GM23248 (cell line): ENCODE measurements around the gene ACTG1. TPM values are rescaled to one million over a fixed set of nuclear protein-coding genes. Genes with fewer than 3 reads are reported as not detected.

ENCODE experiments used
- DNase-seq: peaks from one replicate; pipeline ENCODE4 v3.0.0-alpha.2; 2015
- H2AFZ ChIP-seq: fragments of 200-600 bp; sonication (generic); 2 replicates; pipeline ENCODE4 v1.6.1; 2016; ENCODE audit warnings: antibody characterized with exemption
- H3F3A ChIP-seq: fragments of 200-600 bp; sonication (generic); 2 replicates; pipeline ENCODE4 v1.6.1; 2016; ENCODE audit warnings: mild to moderate bottlenecking, antibody characterized with exemption, mixed run types; ENCODE audit not compliant: insufficient read depth
- H3K27ac ChIP-seq: fragments of 200-600 bp; sonication (generic); 2 replicates; pipeline ENCODE4 v1.5.1; 2016; ENCODE audit warnings: mild to moderate bottlenecking
- H3K27me3 ChIP-seq: fragments of 200-600 bp; sonication (generic); replicated peaks from 2 replicates; pipeline ENCODE4 v1.6.1; 2016; ENCODE audit warnings: mild to moderate bottlenecking; ENCODE audit not compliant: insufficient read depth
- H3K36me3 ChIP-seq: fragments of 200-600 bp; sonication (generic); 2 replicates; pipeline ENCODE4 v1.6.1; 2016; ENCODE audit warnings: low read depth, mild to moderate bottlenecking
- H3K4me1 ChIP-seq: fragments of 200-600 bp; sonication (generic); 2 replicates; pipeline ENCODE4 v1.6.1; 2016; ENCODE audit warnings: mild to moderate bottlenecking; ENCODE audit not compliant: insufficient read depth
- H3K4me2 ChIP-seq: fragments of 200-600 bp; sonication (generic); one replicate; pipeline ENCODE4 v1.6.1; 2016; ENCODE audit warnings: mild to moderate bottlenecking; ENCODE audit not compliant: unreplicated experiment
- H3K4me3 ChIP-seq: fragments of 200-600 bp; sonication (generic); 2 replicates; pipeline ENCODE4 v1.5.1; 2016; ENCODE audit warnings: mild to moderate bottlenecking
- H3K79me2 ChIP-seq: fragments of 200-600 bp; sonication (generic); 2 replicates; pipeline ENCODE4 v1.6.1; 2016; ENCODE audit warnings: mild to moderate bottlenecking; ENCODE audit not compliant: insufficient read depth
- H3K9ac ChIP-seq: fragments of 200-600 bp; sonication (generic); 2 replicates; pipeline ENCODE4 v1.6.1; 2016; ENCODE audit warnings: mild to moderate bottlenecking
- H3K9me2 ChIP-seq: fragments of 200-600 bp; sonication (generic); 2 replicates; pipeline ENCODE4 v1.6.1; 2016; ENCODE audit warnings: mixed run types, mild to moderate bottlenecking, moderate library complexity; ENCODE audit not compliant: insufficient read depth
- H3K9me3 ChIP-seq: fragments of 200-600 bp; sonication (generic); one replicate; pipeline ENCODE4 v1.6.1; 2017; ENCODE audit warnings: low read depth
- H4K20me1 ChIP-seq: fragments of 200-600 bp; sonication (generic); 2 replicates; pipeline ENCODE4 v1.6.0; 2016; ENCODE audit not compliant: insufficient read depth
- EZH2 ChIP-seq: fragments of 200-600 bp; sonication (generic); IDR thresholded peaks from 2 replicates; pipeline ENCODE4 v1.6.1; 2018; ENCODE audit warnings: antibody characterized with exemption, mild to moderate bottlenecking; ENCODE audit not compliant: insufficient read depth, poor library complexity, severe bottlenecking
- EZH2phosphoT487 ChIP-seq: fragments of 200-600 bp; sonication (generic); IDR thresholded peaks from 2 replicates; pipeline ENCODE4 v1.6.1; 2018; ENCODE audit warnings: antibody characterized with exemption, moderate library complexity, mild to moderate bottlenecking, low read depth; ENCODE audit not compliant: insufficient read depth
- WGBS, 2 experiments: methylation state at CpG; one replicate each; pipeline ENCODE4 v1.1.6; 2015 to 2017; ENCODE audit warnings: low lambda C conversion rate in 2 of 2, low coverage in 1 of 2; ENCODE audit errors: missing lambda C conversion rate in 2 of 2; 5-methylcytosine and 5-hydroxymethylcytosine counted together
- in situ Hi-C: fragments of 300-500 bp; cut with MboI; formaldehyde crosslinking; loops from 2 replicates; pipeline ENCODE4 v1.15.0; 2020
- polyA plus RNA-seq: library from polyadenylated mRNA; unstranded; fragments of >200 nt; fragmentation: Nextera tagmentation; extraction: Ambion mirVana; gene quantifications from 2 replicates; pipeline ENCODE4 v1.2.1, GENCODE V29; 2016
- total RNA-seq: library from RNA; depleted of rRNA; stranded (reverse); fragments of >200 nt; shearing (Covaris generic); gene quantifications from 2 replicates; pipeline ENCODE4 v1.2.3, GENCODE V29; 2014; rRNA removed

ACTG1 gene
- total and polyA plus RNA-seq, 2 experiments from 2014 or later, result 3,778 to 9,349 TPM

GRCh38 chr17:81461607-81462500 lies 50.7 kb downstream of the ACTG1 start:
- no peaks in the 10 kb centered on the region for H3K4me1 ChIP-seq
- no peaks in the 10 kb centered on the region for H3K36me3 ChIP-seq
- H3K27me3 ChIP-seq, result no peaks in the 10 kb centered on the region
- no peak overlapping the region for H2AFZ ChIP-seq
- no peaks in the 10 kb centered on the region for H3K9me2 ChIP-seq
- no peak for TF ChIP-seq EZH2phosphoT487
- no peak for TF ChIP-seq EZH2
- no peaks in the 10 kb centered on the region for H3K79me2 ChIP-seq
- H3F3A ChIP-seq, result no peaks in the 10 kb centered on the region
- H3K9ac ChIP-seq, result no peak overlapping the region
- H3K4me3 ChIP-seq, result no peak overlapping the region
- no peak for DNase-seq
- in situ Hi-C loops, result no loop called here
- H3K9me3 ChIP-seq, result no peaks in the 10 kb centered on the region
- 95 to 96% methylated on average over 44 to 50 of the region's 50 CpGs for WGBS, 2 experiments
- H3K27ac ChIP-seq, result no peak overlapping the region
- H3K4me2 ChIP-seq, result no peak overlapping the region
- H4K20me1 ChIP-seq, result no peaks in the 10 kb centered on the region

- Histone ChIP-seq H3K9me2 (no peaks in the 10 kb centered on the region), H3K4me3 (no peak overlapping the region), H3K27me3 (no peaks in the 10 kb centered on the region), H4K20me1 (no peaks in the 10 kb centered on the region), H3K4me1 (no peaks in the 10 kb centered on the region), H3K9me3 (no peaks in the 10 kb centered on the region), H3K27ac (no peak overlapping the region), H3F3A (no peaks in the 10 kb centered on the region), H2AFZ (no peak overlapping the region), H3K36me3 (no peaks in the 10 kb centered on the region), H3K4me2 (no peak overlapping the region), H3K79me2 (no peaks in the 10 kb centered on the region), H3K9ac (no peak overlapping the region)
- WGBS, 2 experiments, result 94 to 95% methylated on average over 30 to 43 of the region's 43 CpGs
- in situ Hi-C loops, result no loop called here
- no peak for DNase-seq
- TF ChIP-seq EZH2 (no peak), EZH2phosphoT487 (no peak)
Observed at GRCh38 chr17:81460856-81461460, 51.6 kb downstream of the ACTG1 start.

Other genes with a start within 250 kb of the ACTG1 start
- 133 and 137 TPM in 2 replicates for gene SLC38A10, start 217.5 kb downstream of the ACTG1 start, total RNA-seq
- 58.6 and 61.8 TPM in 2 replicates for gene SLC38A10, start 217.5 kb downstream of the ACTG1 start, polyA plus RNA-seq
- gene BAHCC1, start 117.3 kb downstream of the ACTG1 start, total RNA-seq, result 3.0 and 5.2 TPM in 2 replicates
- gene BAHCC1, start 117.3 kb downstream of the ACTG1 start, polyA plus RNA-seq, result 0.91 and 1.3 TPM in 2 replicates
- 2.3 and 3.2 TPM in 2 replicates for gene FSCN2, start 15.6 kb upstream of the ACTG1 start, total RNA-seq
- gene FSCN2, start 15.6 kb upstream of the ACTG1 start, polyA plus RNA-seq, result 0.23 and 0.48 TPM in 2 replicates
- 44.9 and 45.5 TPM in 2 replicates for gene FAAP100, start 39.6 kb upstream of the ACTG1 start, total RNA-seq
- gene FAAP100, start 39.6 kb upstream of the ACTG1 start, polyA plus RNA-seq, result 25.2 and 25.7 TPM in 2 replicates
- 62.9 and 64.6 TPM in 2 replicates for gene NPLOC4, start 124.3 kb upstream of the ACTG1 start, total RNA-seq
- gene NPLOC4, start 124.3 kb upstream of the ACTG1 start, polyA plus RNA-seq, result 51.4 and 51.5 TPM in 2 replicates
- 2.6 and 3.9 TPM in 2 replicates for gene TSPAN10, start 124.4 kb upstream of the ACTG1 start, total RNA-seq
- 3.4 and 4.7 TPM in 2 replicates for gene TSPAN10, start 124.4 kb upstream of the ACTG1 start, polyA plus RNA-seq
- not detected in 2 replicates for gene PDE6G, start 143.7 kb upstream of the ACTG1 start, total RNA-seq
- not detected in 2 replicates for gene PDE6G, start 143.7 kb upstream of the ACTG1 start, polyA plus RNA-seq
- 19.9 and 49.3 TPM in 2 replicates for gene OXLD1, start 153.8 kb upstream of the ACTG1 start, total RNA-seq
- 48.5 and 50.4 TPM in 2 replicates for gene OXLD1, start 153.8 kb upstream of the ACTG1 start, polyA plus RNA-seq
- gene CCDC137, start 153.9 kb upstream of the ACTG1 start, total RNA-seq, result 11.6 and 11.7 TPM in 2 replicates
- 22.0 and 22.8 TPM in 2 replicates for gene CCDC137, start 153.9 kb upstream of the ACTG1 start, polyA plus RNA-seq
- gene ARL16, start 171.0 kb upstream of the ACTG1 start, total RNA-seq, result 37.6 and 45.6 TPM in 2 replicates
- 70.8 and 72.8 TPM in 2 replicates for gene ARL16, start 171.0 kb upstream of the ACTG1 start, polyA plus RNA-seq
- gene HGS, start 171.2 kb upstream of the ACTG1 start, total RNA-seq, result 161 and 166 TPM in 2 replicates
- gene HGS, start 171.2 kb upstream of the ACTG1 start, polyA plus RNA-seq, result 106 and 110 TPM in 2 replicates
- gene MRPL12, start 190.6 kb upstream of the ACTG1 start, total RNA-seq, result 4.3 and 4.9 TPM in 2 replicates
- gene MRPL12, start 190.6 kb upstream of the ACTG1 start, polyA plus RNA-seq, result 76.3 and 78.5 TPM in 2 replicates
- gene SLC25A10, start 199.5 kb upstream of the ACTG1 start, total RNA-seq, result 10.9 and 16.9 TPM in 2 replicates
- gene SLC25A10, start 199.5 kb upstream of the ACTG1 start, polyA plus RNA-seq, result 11.0 and 12.5 TPM in 2 replicates